HG03060 (cell line): ENCODE measurements around the gene LSM3.

Source experiments
- ATAC-seq: cut with Tn5 transposase; IDR thresholded peaks from one replicate; pipeline ENCODE4 v1.9.1; 2021; ENCODE audit warnings: low read depth, moderate number of reproducible peaks; ENCODE audit not compliant: unreplicated experiment

Gene LSM3

GRCh38 chr3:14235912-14236295 is 57.3 kb downstream of the LSM3 start:
- ATAC-seq: no peak

GRCh38 chr3:14236902-14237301 is 58.3 kb downstream of the LSM3 start:
- ATAC-seq: no peak

GRCh38 chr3:14237457-14237856 is 58.8 kb downstream of the LSM3 start:
- ATAC-seq: no peak

- ATAC-seq: no peak
Measured at GRCh38 chr3:14238356-14238755, 59.7 kb downstream of the LSM3 start.

GRCh38 chr3:14238930-14239329 is 60.3 kb downstream of the LSM3 start:
- no peak for ATAC-seq

GRCh38 chr3:14239940-14240339 is 61.3 kb downstream of the LSM3 start:
- no peak for ATAC-seq

GRCh38 chr3:14240366-14240765 is 61.7 kb downstream of the LSM3 start:
- ATAC-seq: no peak

- no peak for ATAC-seq
Measured at GRCh38 chr3:14241716-14242115, 63.1 kb downstream of the LSM3 start.

GRCh38 chr3:14242490-14243311 is 64.1 kb downstream of the LSM3 start:
- ATAC-seq: no peak

- no peak for ATAC-seq
Measured at GRCh38 chr3:14243782-14244181, 65.2 kb downstream of the LSM3 start.

GRCh38 chr3:14244521-14245247 is 66.1 kb downstream of the LSM3 start:
- ATAC-seq: no peak

- ATAC-seq: no peak
Measured at GRCh38 chr3:14245248-14245639, 66.6 kb downstream of the LSM3 start.

- no peak for ATAC-seq
Measured at GRCh38 chr3:14245822-14246221, 67.2 kb downstream of the LSM3 start.

GRCh38 chr3:14246414-14246813 is 67.8 kb downstream of the LSM3 start:
- ATAC-seq: no peak

- no peak for ATAC-seq
Measured at GRCh38 chr3:14248477-14248848, 69.8 kb downstream of the LSM3 start.

- ATAC-seq: no peak
Measured at GRCh38 chr3:14248849-14249523, 70.4 kb downstream of the LSM3 start.
